ENCODE results near the gene PDSS1.

PDSS1 gene

GRCh38 chr10:26721561-26721960, 24.1 kb downstream of the PDSS1 start:
- TF ChIP-seq CTCF (conservative IDR thresholded peaks at IDR 0.05; ENCODE audit: low read depth, low read length), result no peak

GRCh38 chr10:26723016-26723415, 25.5 kb downstream of the PDSS1 start:
- Histone ChIP-seq H4K20me1 (ENCODE audit: insufficient read depth) (0 out of 2 replicates have a peak, but pooled peaks cover 6% of the 10 kb centered on the region), H3K27ac (no peak overlapping the region), H3K4me1 (ENCODE audit: low read depth, poor library complexity, severe bottlenecking) (peaks cover 5% of the 10 kb centered on the region), H2AFZ (ENCODE audit: low read depth) (no peak overlapping the region), H3K36me3 (ENCODE audit: insufficient read depth) (peaks cover 8% of the 10 kb centered on the region; the same call in 1 of the 2 replicates), H3K27me3 (ENCODE audit: insufficient read depth, low read depth) (no peaks in the 10 kb centered on the region), H3K79me2 (ENCODE audit: insufficient read depth, low read depth) (no peaks in the 10 kb centered on the region), H3K9ac (no peak overlapping the region), H3K4me2 (no peak overlapping the region), H3K4me3 (IDR thresholded peaks at IDR 0.05; ENCODE audit: insufficient read depth, low read depth, low read length) (no peak overlapping the region)
- no peak for TF ChIP-seq CTCF (conservative IDR thresholded peaks at IDR 0.05; ENCODE audit: low read depth, low read length)

More at GRCh38 chr10:26721561-26721960, 24.1 kb downstream of the PDSS1 start:
- Histone ChIP-seq H3K27ac (no peak overlapping the region), H3K79me2 (ENCODE audit: insufficient read depth, low read depth) (no peaks in the 10 kb centered on the region), H3K9ac (no peak overlapping the region), H3K4me1 (ENCODE audit: low read depth, poor library complexity, severe bottlenecking) (peaks cover 5% of the 10 kb centered on the region), H3K4me3 (IDR thresholded peaks at IDR 0.05; ENCODE audit: insufficient read depth, low read depth, low read length) (no peak overlapping the region), H3K27me3 (ENCODE audit: insufficient read depth, low read depth) (no peaks in the 10 kb centered on the region), H3K36me3 (ENCODE audit: insufficient read depth) (peaks cover 8% of the 10 kb centered on the region; the same call in 1 of the 2 replicates), H2AFZ (ENCODE audit: low read depth) (no peak overlapping the region), H4K20me1 (ENCODE audit: insufficient read depth) (0 out of 2 replicates have a peak, but pooled peaks cover 6% of the 10 kb centered on the region), H3K4me2 (no peak overlapping the region)

GRCh38 chr10:26725837-26726727, 28.6 kb downstream of the PDSS1 start:
- TF ChIP-seq CTCF (conservative IDR thresholded peaks at IDR 0.05; ENCODE audit: low read depth, low read length), result peak; percentile 99
- peaks cover 5% of the 10 kb centered on the region for H3K4me1 ChIP-seq (ENCODE audit: low read depth, poor library complexity, severe bottlenecking)
- H3K36me3 ChIP-seq (ENCODE audit: insufficient read depth), result peaks cover 9% of the 10 kb centered on the region; the same call in 1 of the 2 replicates
- no peaks in the 10 kb centered on the region for H3K27me3 ChIP-seq (ENCODE audit: insufficient read depth, low read depth)
- no peak overlapping the region for H3K9ac ChIP-seq
- H3K27ac ChIP-seq, result no peak overlapping the region
- no peak overlapping the region for H3K4me2 ChIP-seq
- H2AFZ ChIP-seq (ENCODE audit: low read depth), result no peak overlapping the region
- 0 out of 2 replicates have a peak, but pooled peaks cover 6% of the 10 kb centered on the region for H4K20me1 ChIP-seq (ENCODE audit: insufficient read depth)
- H3K79me2 ChIP-seq (ENCODE audit: insufficient read depth, low read depth), result no peaks in the 10 kb centered on the region
- no peak overlapping the region for H3K4me3 ChIP-seq (IDR thresholded peaks at IDR 0.05; ENCODE audit: insufficient read depth, low read depth, low read length)

GRCh38 chr10:26727005-26727404, 29.5 kb downstream of the PDSS1 start:
- Histone ChIP-seq H2AFZ (ENCODE audit: low read depth) (no peak overlapping the region), H3K4me2 (no peak overlapping the region), H3K79me2 (ENCODE audit: insufficient read depth, low read depth) (no peaks in the 10 kb centered on the region), H3K4me1 (ENCODE audit: low read depth, poor library complexity, severe bottlenecking) (peaks cover 5% of the 10 kb centered on the region), H3K27me3 (ENCODE audit: insufficient read depth, low read depth) (no peaks in the 10 kb centered on the region), H3K36me3 (ENCODE audit: insufficient read depth) (peaks cover 9% of the 10 kb centered on the region; the same call in 1 of the 2 replicates), H3K9ac (no peak overlapping the region), H3K4me3 (IDR thresholded peaks at IDR 0.05; ENCODE audit: insufficient read depth, low read depth, low read length) (no peak overlapping the region), H3K27ac (no peak overlapping the region), H4K20me1 (ENCODE audit: insufficient read depth) (0 out of 2 replicates have a peak, but pooled peaks cover 6% of the 10 kb centered on the region)
- no peak for TF ChIP-seq CTCF (conservative IDR thresholded peaks at IDR 0.05; ENCODE audit: low read depth, low read length)
